GM12891 (cell line): ENCODE data around the gene CREB5.

ENCODE experiments used
- POLR2A ChIP-seq: IDR thresholded peaks from 2 replicates; pipeline ENCODE4 v1.6.1; 2011; ENCODE audit warnings: low read depth, low read length, control low read depth
- TAF1 ChIP-seq: IDR thresholded peaks from 2 replicates; pipeline ENCODE4 v1.6.1; 2011; ENCODE audit warnings: low read depth, low read length, control low read depth

GRCh38 chr7:28447071-28447470 lies 34.8 kb downstream of the CREB5 start:
- TF ChIP-seq POLR2A: no peak
- TF ChIP-seq TAF1: no peak
